HG03442 (cell line): ENCODE results near the gene TC2N.
A peak's percentile ranks its signal among the peaks of the same experiment; 100 is the strongest.
"Not testable (repeated sequence)": the region's sequence is repeated elsewhere in the genome, so short reads cannot be mapped to it uniquely, and the experiment has no call there.

ENCODE experiments used
- ATAC-seq: cut with Tn5 transposase; IDR thresholded peaks from one replicate; pipeline ENCODE4 v1.9.1; 2021; ENCODE audit warnings: mild to moderate bottlenecking, moderate library complexity; ENCODE audit not compliant: unreplicated experiment

TC2N gene

DNA sequence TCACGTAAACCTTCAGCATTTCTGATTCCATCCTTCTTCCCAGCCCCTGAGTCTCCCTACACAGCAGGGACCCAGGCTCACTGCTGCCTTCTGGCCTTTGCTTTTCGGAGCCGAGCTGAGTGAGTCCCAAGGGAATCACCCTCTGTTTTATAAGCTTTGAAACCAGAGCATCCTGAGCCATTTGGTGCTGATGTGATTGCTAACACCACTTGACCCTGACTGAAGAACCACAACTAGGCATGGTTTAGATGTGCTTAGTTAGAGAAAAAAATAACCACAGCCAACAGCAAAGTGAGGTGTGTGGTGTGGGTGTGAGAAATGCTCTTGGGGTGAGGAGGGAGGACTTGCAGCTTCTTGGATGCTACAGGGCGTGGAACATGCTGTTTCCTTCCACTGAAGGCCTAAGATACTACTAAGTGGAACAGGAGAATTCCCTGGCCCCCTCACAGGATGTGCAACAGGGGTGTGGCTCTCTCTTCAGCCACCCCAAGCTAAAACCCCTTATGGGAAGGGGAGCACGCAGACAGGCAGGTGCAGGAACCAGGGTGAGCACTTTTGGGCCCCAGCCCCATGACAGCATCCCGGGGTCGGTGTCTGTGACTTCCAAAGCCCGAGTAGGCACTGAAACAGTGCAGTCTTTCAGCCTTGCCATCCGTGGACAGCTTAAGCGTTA lies at the start of gene TC2N:
TSS of gene TC2N (minus strand) at position 221 of the 673 bp plus-strand sequence. CDS start 53,767 bp downstream, outside the sequence.
- ATAC-seq, result no peak

DNA sequence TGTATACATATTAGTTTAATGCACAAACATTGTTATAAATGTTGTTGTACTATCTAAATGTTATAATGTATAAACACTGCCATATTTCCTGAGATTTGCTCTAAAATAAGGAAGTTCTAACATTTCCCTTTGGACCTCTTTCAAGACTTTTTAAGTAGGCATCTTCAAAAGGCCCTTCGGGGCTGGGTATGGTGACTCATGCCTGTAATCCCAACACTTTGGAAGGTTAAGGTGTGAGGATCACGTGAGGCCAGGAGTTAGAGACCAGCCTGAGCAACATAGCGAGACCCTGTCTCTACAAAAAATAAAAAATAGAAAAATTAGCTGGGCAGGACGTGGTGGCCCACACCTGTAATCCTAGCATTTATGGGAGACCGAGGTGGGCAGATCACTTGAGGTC lies 44.7 kb upstream of the TC2N start:
- ATAC-seq, result no peak

DNA sequence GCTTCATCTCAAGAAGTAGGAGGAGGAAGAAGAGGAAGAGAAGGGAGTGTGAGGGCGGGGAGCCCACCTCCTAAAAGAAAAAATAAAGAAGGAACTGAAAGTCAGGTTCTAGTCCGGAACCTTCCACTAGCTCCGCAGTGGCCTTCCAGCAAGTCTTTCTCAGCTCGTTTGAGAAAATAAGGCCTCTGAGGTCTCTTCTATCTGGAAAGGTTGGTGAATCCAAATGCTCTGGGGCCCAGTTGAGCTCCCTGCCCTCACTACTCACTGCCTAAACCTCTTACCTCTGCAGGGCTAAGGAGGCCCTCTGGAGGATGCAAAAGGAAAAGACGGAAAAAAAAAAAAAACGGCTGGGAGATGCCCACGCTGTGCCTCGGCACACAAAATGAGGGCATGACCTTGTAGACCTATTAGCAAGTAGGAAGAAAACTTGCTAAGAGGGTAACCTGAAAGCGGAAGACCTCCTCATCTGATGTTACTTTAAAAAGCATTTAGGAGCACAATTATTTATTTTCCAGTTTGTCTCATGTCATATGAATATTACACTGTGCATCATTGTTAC lies 44.2 kb upstream of the TC2N start:
- peak; percentile 36 for ATAC-seq

DNA sequence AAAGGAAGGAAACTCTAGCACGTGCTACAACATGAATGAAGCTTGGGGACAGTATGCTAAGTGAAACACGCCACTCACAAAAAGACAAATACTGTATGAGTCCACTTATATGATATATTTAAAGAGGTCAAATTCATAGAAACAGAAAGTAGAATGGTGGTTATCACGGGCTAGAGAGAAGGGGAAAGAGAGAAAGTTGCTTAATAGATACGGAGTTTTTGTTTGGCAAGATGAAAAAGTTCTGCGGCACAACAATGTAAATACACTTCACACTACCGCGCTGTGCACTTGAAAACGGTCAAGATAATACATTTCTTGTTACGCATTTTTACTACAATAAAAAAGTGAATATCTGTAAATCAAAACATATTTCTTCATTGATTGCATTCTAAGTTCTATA lies 42.9 kb upstream of the TC2N start:
- ATAC-seq, result no peak

DNA sequence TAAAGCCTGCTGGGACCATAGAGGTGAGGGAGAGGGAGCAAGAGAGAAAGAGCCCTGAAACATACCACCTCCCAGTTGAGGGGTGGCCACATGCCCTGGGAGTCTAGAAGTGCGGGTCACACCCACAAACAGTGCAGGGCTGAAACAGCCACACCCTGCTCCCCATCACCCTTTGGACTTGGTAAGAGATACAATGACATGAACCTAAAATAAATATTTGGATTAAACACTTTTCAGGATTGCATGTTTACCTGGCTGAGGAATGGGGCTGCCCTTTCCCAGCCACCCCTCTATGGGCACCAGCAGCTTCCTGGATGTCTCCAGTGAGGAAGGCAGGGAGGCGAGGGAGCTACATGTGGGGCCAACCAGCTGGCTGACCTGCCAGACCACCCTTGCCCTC lies 39.0 kb upstream of the TC2N start:
- no peak for ATAC-seq

DNA sequence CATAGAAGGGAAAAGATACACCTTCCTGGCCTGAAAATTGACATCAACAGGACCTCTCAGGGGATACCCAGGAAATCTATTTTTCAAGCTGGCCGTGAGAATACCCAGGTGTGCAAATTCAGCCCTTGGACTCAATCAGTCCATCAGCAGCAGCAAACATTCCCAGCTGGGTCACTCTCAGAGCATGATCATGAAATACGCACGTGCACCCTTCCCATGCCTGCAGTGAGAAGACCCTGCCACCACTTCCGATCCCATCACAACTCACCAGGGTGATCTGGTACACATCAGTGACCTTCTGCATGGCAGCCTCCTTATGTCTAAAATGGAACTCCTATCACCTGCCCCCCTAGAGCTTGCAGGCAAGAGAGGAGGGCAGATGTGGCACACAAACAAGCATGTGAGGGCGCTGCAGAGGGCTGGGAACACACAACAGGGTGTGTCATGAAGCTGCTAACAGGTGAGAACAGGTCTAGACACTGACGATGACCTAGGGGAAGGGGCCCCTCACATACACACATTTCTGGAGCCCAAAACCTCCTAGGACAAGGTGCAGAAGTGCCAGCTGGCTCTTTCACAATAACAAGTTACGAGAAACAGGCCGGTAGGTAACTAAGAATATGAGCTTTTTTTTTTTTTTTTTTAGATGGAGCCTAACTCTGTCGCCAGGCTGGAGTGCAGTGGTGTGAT lies 37.8 kb upstream of the TC2N start:
- ATAC-seq, result no peak

GRCh38 chr14:91904483-91904882 lies 37.1 kb upstream of the TC2N start:
- ATAC-seq, result no peak

- ATAC-seq, result no peak
Measured at GRCh38 chr14:91903070-91903469, 35.7 kb upstream of the TC2N start.

DNA sequence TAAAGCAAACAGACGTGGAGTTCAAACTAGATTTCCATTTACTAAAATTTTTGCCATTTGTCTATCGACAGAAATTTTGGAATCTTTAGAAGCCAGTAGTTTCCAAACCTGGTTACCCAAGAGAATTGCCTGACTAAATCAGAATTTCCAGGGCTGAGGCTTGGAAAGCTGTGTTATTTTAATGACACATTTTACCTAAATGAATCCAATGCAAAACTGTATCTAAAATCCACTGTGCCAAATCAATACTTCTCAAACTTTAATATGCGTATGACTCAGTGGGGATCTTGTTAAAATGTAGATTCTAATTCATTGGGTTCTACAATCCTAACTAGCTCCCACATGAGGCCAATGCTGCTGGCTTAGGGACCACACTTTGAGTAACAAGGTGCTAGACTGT lies 35.0 kb upstream of the TC2N start:
- ATAC-seq, result no peak

- ATAC-seq, result no peak
Measured at GRCh38 chr14:91901449-91902226, 34.3 kb upstream of the TC2N start.

GRCh38 chr14:91899806-91900205 lies 32.5 kb upstream of the TC2N start:
- ATAC-seq, result no peak

DNA sequence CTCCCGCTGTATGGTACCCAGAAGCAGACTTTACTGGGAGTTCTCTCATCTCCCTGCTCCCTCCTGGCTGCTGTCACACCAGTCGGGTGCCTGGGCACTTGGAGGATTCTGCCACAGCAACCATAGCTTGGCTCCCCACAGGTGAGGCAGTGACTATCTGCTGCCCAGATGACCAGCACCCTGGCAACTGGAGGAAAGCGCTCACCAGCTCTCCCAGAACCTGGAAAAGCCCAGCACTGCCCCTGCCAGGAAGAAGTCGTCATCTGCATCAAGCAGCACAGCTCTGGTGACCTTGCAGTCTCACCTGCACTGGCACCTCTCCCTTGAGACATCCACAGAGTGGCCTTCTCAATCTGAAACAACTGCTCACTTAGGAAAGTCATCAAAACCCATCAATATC lies 31.9 kb upstream of the TC2N start:
- ATAC-seq, result no peak

- no peak for ATAC-seq
Measured at GRCh38 chr14:91898372-91898771, 31.0 kb upstream of the TC2N start.

DNA sequence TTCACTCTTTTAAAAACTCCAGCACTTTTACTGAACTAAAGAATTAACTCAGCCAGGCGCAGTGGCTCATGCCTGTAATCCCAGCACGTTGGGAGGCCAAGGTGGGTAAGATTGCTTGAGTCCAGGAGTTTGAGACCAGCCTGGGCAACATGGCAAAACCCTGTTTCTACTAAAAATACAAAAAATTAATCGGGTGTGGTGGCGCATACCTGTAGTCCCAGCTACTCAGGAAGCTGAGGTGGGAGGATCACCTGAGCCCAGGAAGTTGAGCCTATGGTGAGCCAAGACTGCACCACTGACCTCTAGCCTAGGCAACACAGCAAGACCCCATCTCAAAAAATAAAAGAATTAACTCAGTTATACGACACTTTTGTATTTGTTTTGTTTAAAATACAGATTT lies 30.4 kb upstream of the TC2N start:
- not testable (repeated sequence) for ATAC-seq

- ATAC-seq, result no peak
Measured at GRCh38 chr14:91897106-91897701, 29.9 kb upstream of the TC2N start.

GRCh38 chr14:91896419-91896818 lies 29.1 kb upstream of the TC2N start:
- no peak for ATAC-seq

- ATAC-seq, result no peak
Measured at GRCh38 chr14:91893669-91894068, 26.3 kb upstream of the TC2N start.

- no peak for ATAC-seq
Measured at GRCh38 chr14:91893007-91893406, 25.7 kb upstream of the TC2N start.

- ATAC-seq, result no peak
Measured at GRCh38 chr14:91891721-91892220, 24.4 kb upstream of the TC2N start.

GRCh38 chr14:91891101-91891500 lies 23.8 kb upstream of the TC2N start:
- no peak for ATAC-seq

- ATAC-seq, result no peak
Measured at GRCh38 chr14:91890291-91890749, 23.0 kb upstream of the TC2N start.
